SK-N-SH treated with all-trans-retinoic acid at 6 μM for 48 hours (cell line): ENCODE data around the gene LGR4.

Experiments
- ATAC-seq: fragments of 200-7000 bp; cut with Tn5 transposase; 3 replicates; pipeline ENCODE4 v1.9.1; 2020; ENCODE audit warnings: mild to moderate bottlenecking, moderate library complexity
- ARNTL ChIP-seq: fragments of 450-650 bp; formaldehyde crosslinking; IDR thresholded peaks from 2 replicates; pipeline ENCODE4 v1.5.0; 2020; ENCODE audit warnings: low read depth, mild to moderate bottlenecking, moderate library complexity, borderline replicate concordance
- BACH2 ChIP-seq: fragments of 250-450 bp; sonication (Bioruptor Pico); IDR thresholded peaks from 2 replicates; pipeline ENCODE4 v1.9.0; 2021; ENCODE audit warnings: mild to moderate bottlenecking, borderline replicate concordance
- CREB5 ChIP-seq: fragments of 250-450 bp; sonication (Bioruptor Pico); IDR thresholded peaks from 2 replicates; pipeline ENCODE4 v1.5.1; 2020; ENCODE audit warnings: low read depth, mild to moderate bottlenecking, moderate library complexity
- CSDC2 ChIP-seq: fragments of 250-450 bp; sonication (Bioruptor Pico); IDR thresholded peaks from 2 replicates; pipeline ENCODE4 v1.5.0; 2020; ENCODE audit warnings: mild to moderate bottlenecking, moderate library complexity
- CSRNP3 ChIP-seq: fragments of 250-450 bp; sonication (Bioruptor Pico); IDR thresholded peaks from 2 replicates; pipeline ENCODE4 v1.5.1; 2021; ENCODE audit warnings: mild to moderate bottlenecking, moderate library complexity
- ESRRG ChIP-seq: fragments of 250-450 bp; sonication (Bioruptor Pico); IDR thresholded peaks from 2 replicates; pipeline ENCODE4 v1.6.1; 2021; ENCODE audit warnings: mild to moderate bottlenecking
- GLIS3 ChIP-seq: fragments of 250-450 bp; sonication (Bioruptor Pico); IDR thresholded peaks from 2 replicates; pipeline ENCODE4 v1.5.0; 2020; ENCODE audit warnings: mild to moderate bottlenecking, moderate library complexity
- ISL1 ChIP-seq: fragments of 250-450 bp; sonication (Bioruptor Pico); IDR thresholded peaks from 2 replicates; pipeline ENCODE4 v2.1.2; 2022; ENCODE audit warnings: mild to moderate bottlenecking, moderate library complexity
- OSR1 ChIP-seq: fragments of 250-450 bp; sonication (Bioruptor Pico); IDR thresholded peaks from 2 replicates; pipeline ENCODE4 v1.8.0; 2022; ENCODE audit warnings: moderate library complexity, mild to moderate bottlenecking, inconsistent platforms
- PATZ1 ChIP-seq: fragments of 250-450 bp; sonication (Bioruptor Pico); IDR thresholded peaks from 2 replicates; pipeline ENCODE4 v1.8.0; 2020; ENCODE audit warnings: mild to moderate bottlenecking, moderate library complexity, borderline replicate concordance
- POU6F1 ChIP-seq: fragments of 250-450 bp; sonication (Bioruptor Pico); IDR thresholded peaks from 2 replicates; pipeline ENCODE4 v1.8.0; 2021; ENCODE audit warnings: low read depth, mild to moderate bottlenecking, moderate library complexity, borderline replicate concordance
- PPARA ChIP-seq: fragments of 250-450 bp; sonication (Bioruptor Pico); IDR thresholded peaks from 2 replicates; pipeline ENCODE4 v1.5.0; 2020; ENCODE audit warnings: mild to moderate bottlenecking, borderline replicate concordance
- RARB ChIP-seq: fragments of 250-450 bp; sonication (Bioruptor Pico); IDR thresholded peaks from 2 replicates; pipeline ENCODE4 v1.8.0; 2021; ENCODE audit warnings: mild to moderate bottlenecking, moderate library complexity
- SNAI2 ChIP-seq: fragments of 250-450 bp; sonication (Bioruptor Pico); IDR thresholded peaks from 2 replicates; pipeline ENCODE4 v1.5.0; 2020; ENCODE audit warnings: mild to moderate bottlenecking, moderate library complexity
- TCF4 ChIP-seq: fragments of 250-450 bp; sonication (Bioruptor Pico); IDR thresholded peaks from 2 replicates; pipeline ENCODE4 v1.8.0; 2021; ENCODE audit warnings: mild to moderate bottlenecking, moderate library complexity, borderline replicate concordance
- TOX ChIP-seq: fragments of 250-450 bp; sonication (Bioruptor Pico); IDR thresholded peaks from 2 replicates; pipeline ENCODE4 v1.8.0; 2021; ENCODE audit warnings: mild to moderate bottlenecking, moderate library complexity, borderline replicate concordance
- TSHZ2 ChIP-seq: fragments of 250-450 bp; sonication (Bioruptor Pico); IDR thresholded peaks from 2 replicates; pipeline ENCODE4 v1.5.0; 2020; ENCODE audit warnings: mild to moderate bottlenecking, moderate library complexity
- ZC3H10 ChIP-seq: fragments of 250-450 bp; sonication (Bioruptor Pico); IDR thresholded peaks from 2 replicates; pipeline ENCODE4 v1.5.1; 2021; ENCODE audit warnings: mild to moderate bottlenecking, moderate library complexity
- ZFP3 ChIP-seq: fragments of 250-450 bp; sonication (Bioruptor Pico); IDR thresholded peaks from 2 replicates; pipeline ENCODE4 v1.5.0; 2020; ENCODE audit warnings: mild to moderate bottlenecking, moderate library complexity
- ZFP30 ChIP-seq: fragments of 450-650 bp; formaldehyde crosslinking; IDR thresholded peaks from 2 replicates; pipeline ENCODE4 v1.5.0; 2022; ENCODE audit warnings: mild to moderate bottlenecking, moderate library complexity
- ZNF565 ChIP-seq: fragments of 450-650 bp; formaldehyde crosslinking; conservative IDR thresholded peaks from 2 replicates; pipeline ENCODE4 v1.5.0; 2020; ENCODE audit warnings: low read depth, mild to moderate bottlenecking, moderate library complexity
- ZNF70 ChIP-seq: fragments of 450-650 bp; formaldehyde crosslinking; IDR thresholded peaks from 2 replicates; pipeline ENCODE4 v1.5.0; 2020; ENCODE audit warnings: mild to moderate bottlenecking, moderate library complexity

LGR4 gene

GRCh38 chr11:27367881-27368280 is 104.7 kb downstream of the LGR4 start:
- TF ChIP-seq ESRRG (CRISPR knock-in tag): no peak
- TF ChIP-seq OSR1 (CRISPR knock-in tag): no peak
- TF ChIP-seq GLIS3 (CRISPR knock-in tag): no peak
- peak; percentile 41; the same call in 1 of the 2 replicates for TF ChIP-seq TCF4
- TF ChIP-seq, all 23 proteins: peak for 1
- no peak for ATAC-seq

- ATAC-seq: no peak
- TF ChIP-seq ZNF565 (no peak), ISL1 (CRISPR knock-in tag) (no peak), ZFP30 (CRISPR knock-in tag) (no peak), POU6F1 (no peak), SNAI2 (CRISPR knock-in tag) (no peak), TCF4 (no peak), TOX (no peak), ZC3H10 (no peak), ZFP3 (CRISPR knock-in tag) (no peak), CSRNP3 (CRISPR knock-in tag) (no peak), TSHZ2 (no peak), ESRRG (CRISPR knock-in tag) (no peak), CSDC2 (CRISPR knock-in tag) (no peak), CREB5 (no peak), OSR1 (CRISPR knock-in tag) (no peak), BACH2 (CRISPR knock-in tag) (no peak), RARB (CRISPR knock-in tag) (no peak), GLIS3 (CRISPR knock-in tag) (no peak), ZNF70 (CRISPR knock-in tag) (no peak)
These were observed 108.9 kb downstream of the LGR4 start for GRCh38 chr11:27363576-27364117.

GRCh38 chr11:27362749-27363575 is 109.6 kb downstream of the LGR4 start, which contains the start of gene CCDC34:
Gene CCDC34, minus strand, starts transcription at chr11:27363215. Its CDS starts 21 bp downstream, at chr11:27363194.
- TF ChIP-seq ZC3H10: no peak
- no peak for TF ChIP-seq ZFP3 (CRISPR knock-in tag)
- TF ChIP-seq ZNF565: no peak
- TF ChIP-seq ARNTL (CRISPR knock-in tag): no peak
- TF ChIP-seq CSDC2 (CRISPR knock-in tag): no peak
- peak; percentile 99 for ATAC-seq

GRCh38 chr11:27361649-27362431 is 110.8 kb downstream of the LGR4 start:
- TF ChIP-seq ARNTL (CRISPR knock-in tag): no peak
- no peak for TF ChIP-seq PPARA (CRISPR knock-in tag)
- no peak for TF ChIP-seq ZNF565
- TF ChIP-seq OSR1 (CRISPR knock-in tag): no peak
- no peak for TF ChIP-seq SNAI2 (CRISPR knock-in tag)
- no peak for TF ChIP-seq RARB (CRISPR knock-in tag)
- TF ChIP-seq TCF4: no peak
- no peak for TF ChIP-seq POU6F1
- TF ChIP-seq PATZ1: no peak
- TF ChIP-seq, all 23 proteins: peak for 0
- ATAC-seq: peak; percentile 3; the same call in 1 of the 3 replicates
